DMS153 (cell line): ENCODE data around the gene SNAP29.
"Not testable (repeated sequence)": the region's sequence is repeated elsewhere in the genome, so short reads cannot be mapped to it uniquely, and the experiment has no call there.

Experiments used
- DNase-seq: peaks from one replicate; lab custom pipeline; 2025; lab: John Stamatoyannopoulos, UW

Gene SNAP29

DNA sequence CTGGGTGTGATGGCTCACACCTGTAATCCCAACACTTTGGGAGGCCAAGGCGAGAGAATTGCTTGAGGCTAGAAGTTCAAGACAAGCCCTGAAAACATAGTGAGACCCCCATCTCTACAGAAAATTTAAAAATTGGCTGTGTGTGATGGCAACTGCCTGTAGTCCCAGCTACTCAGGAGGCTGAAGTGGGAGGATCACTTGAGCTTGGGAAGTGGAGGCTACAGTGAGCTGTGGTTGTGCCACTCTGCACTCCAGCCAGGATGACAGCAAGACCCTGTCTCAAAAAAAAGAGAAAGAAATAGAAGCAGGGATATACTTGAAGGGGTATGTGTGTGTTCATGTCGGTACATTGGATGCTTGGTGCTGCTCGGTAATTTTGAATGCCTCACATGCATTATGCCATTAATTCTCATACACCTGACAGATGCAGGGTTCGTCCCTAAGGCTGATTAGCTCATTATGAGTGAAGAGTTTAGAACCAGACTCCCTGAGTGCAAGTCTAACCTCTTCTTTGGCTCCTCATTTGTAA is 72.4 kb downstream of the SNAP29 start:
- DNase-seq: no peak

DNA sequence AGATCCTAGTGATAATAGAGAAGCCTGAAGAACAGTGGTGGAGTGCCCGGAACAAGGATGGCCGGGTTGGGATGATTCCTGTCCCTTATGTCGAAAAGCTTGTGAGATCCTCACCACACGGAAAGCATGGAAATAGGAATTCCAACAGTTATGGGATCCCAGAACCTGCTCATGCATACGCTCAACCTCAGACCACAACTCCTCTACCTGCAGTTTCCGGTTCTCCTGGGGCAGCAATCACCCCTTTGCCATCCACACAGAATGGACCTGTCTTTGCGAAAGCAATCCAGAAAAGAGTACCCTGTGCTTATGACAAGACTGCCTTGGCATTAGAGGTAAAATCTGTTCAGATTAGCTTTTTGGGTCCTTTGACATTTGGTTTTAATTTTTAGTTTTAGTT is 75.1 kb downstream of the SNAP29 start:
- no peak for DNase-seq

DNA sequence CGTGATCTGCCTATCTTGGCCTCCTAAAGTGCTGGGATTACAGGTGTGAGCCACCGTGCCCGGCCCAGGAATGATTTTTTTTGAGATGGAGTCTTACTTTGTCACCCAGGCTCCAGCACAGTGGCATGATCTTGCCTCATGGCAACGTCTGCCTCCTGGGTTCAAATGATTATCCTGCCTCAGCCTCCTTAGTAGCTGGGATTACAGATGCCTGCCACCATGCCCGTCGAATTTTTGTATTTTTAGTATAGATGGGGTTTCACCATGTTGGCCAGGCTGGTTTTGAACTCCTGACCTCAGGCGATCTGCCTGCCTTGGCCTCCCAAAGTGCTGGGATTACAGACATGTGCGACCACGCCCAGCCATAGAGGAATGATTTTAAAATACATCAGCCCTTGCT is 76.2 kb downstream of the SNAP29 start:
- DNase-seq: not testable (repeated sequence)

DNA sequence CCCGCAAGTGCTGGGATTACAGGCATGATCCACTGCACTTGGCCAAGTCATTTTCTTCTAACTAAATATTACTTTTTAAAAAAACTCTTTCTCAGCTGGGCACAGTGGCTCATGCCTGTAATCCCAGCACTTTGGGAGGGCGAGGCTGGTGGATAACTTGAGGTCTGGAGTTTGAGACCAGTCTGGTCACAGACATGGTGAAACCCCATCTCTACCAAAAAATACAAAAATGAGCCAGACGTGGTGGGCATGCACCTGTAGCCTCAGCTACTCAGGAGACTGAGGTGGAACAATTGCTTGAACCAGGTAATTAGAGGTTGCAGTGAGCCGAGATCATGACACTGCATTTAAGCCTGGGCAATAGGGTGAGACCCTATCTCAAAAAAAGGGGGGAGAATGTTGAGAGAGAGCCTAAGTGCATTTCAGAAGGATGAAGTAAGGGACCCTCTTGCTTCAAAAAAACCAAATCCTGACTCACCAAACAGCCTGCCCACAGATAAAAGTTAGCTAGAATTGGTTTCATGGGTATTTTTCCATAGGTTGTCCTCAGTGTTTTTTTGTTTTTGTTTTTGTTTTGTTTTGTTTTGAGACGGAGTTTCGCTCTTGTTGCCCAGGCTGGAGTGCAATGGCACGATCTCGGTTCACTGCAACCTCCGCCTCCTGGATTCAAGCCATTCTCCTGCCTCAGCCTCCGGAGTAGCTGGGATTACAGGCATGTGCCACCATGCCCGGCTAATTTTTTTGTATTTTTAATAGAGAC is 77.2 kb downstream of the SNAP29 start:
- not testable (repeated sequence) for DNase-seq

DNA sequence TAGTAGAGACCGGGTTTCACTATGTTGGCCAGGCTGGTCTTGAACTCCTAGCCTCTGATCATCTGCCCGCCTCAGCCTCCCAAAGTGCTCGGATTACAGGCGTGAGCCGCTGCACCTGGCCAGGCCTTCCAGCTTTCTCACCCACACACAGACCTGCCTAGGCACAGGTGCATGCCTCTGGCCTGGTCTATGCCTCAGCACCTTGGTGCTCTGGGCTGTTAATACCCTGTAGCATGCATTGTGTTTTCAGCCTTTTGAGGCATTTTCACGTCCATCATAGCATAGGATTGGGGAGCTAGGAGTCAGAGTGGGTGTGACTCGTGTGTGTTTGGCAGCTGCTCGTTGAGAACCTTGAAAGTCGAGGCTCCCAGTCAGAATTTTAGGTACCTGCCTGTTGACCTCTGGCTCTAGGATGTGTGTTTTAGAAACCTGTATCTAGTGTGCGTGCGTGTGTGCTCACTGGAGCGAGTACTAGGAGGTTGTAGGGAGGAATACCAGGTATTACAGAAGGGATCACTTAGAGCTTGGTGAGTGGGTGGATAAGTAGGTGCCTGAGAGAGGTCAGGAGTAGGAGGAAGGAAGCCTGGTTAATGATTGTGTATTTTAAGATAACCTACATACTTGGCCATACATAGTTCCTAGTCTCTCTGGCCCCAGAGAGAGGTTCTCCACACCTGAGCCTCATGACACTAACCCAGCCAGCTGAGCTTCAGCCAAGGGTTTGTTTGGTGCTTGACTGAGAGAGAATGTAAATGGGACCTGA is 78.4 kb downstream of the SNAP29 start:
- DNase-seq: no peak

DNA sequence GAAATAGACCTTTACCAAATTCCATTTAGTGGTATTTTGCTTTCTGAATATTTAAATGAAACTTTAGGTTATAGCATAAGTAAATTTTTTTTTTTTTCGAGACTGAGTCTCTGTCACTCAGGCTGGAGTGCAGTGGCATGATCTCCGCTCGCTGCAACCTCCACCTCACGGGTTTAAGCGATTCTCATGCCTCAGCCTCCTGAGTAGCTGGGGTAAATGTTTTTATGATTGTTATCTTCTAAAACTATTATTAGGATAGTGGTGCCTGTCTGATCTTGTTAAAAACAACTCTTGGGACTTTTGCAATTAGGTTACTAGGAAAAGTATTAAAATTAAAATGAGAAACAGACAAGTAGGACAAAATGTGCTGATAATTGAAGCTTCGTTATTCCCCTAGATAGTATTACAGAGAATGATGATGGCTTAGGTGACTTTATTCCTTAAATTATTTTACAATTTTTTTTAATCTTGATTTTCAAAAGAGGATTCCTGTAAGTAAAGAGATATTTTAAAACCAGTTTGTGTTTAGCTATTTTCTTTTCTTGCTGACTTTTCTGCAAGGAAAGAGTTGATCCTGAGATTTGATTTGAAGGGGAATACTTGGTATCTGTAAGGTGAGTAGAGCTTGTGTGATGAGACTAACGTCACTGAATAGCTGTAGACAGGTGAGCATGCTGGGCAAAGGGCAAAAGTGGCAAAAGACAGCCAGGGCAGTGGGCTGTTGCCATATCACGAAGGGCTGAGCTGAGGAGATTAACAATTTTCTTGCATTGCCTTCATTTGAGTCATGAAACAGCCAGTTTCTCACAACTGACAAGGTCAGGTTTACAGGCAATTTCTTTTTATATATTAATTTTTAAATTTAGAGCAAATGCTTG is 79.2 kb downstream of the SNAP29 start:
- DNase-seq: no peak

DNA sequence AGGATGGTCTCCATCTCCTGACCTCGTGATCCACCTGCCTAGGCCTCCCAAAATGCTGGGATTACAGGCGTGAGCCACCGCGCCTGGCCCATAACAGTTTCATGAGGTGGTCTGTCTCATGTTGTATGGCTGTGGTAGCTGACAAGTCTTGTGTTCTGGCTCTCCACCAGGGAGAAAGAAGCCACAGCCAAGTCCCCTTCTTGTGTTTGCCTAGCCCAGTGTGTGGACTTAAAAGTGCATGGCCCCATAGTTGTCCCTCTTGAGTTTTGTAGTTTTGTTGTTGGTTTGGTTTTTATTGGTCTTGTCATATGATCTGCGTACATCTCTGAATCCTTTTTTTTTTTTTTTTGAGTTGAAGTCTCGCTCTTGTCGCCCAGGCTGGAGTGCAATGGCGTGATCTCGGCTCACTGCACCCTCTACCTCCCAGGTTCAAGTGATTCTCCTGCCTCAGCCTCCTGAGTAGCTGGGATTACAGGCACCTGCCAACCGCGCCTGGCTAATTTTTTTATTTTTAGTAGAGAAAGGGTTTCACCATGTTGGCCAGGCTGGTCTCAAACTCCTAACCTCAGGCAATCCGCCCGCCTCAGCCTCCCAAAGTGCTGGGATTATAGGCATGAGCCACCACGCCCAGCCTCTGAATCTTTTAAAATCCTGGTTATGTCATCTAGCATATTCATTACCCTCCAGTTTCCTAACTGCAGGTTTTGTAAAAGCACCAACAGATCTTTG is 80.8 kb downstream of the SNAP29 start:
- not testable (repeated sequence) for DNase-seq

DNA sequence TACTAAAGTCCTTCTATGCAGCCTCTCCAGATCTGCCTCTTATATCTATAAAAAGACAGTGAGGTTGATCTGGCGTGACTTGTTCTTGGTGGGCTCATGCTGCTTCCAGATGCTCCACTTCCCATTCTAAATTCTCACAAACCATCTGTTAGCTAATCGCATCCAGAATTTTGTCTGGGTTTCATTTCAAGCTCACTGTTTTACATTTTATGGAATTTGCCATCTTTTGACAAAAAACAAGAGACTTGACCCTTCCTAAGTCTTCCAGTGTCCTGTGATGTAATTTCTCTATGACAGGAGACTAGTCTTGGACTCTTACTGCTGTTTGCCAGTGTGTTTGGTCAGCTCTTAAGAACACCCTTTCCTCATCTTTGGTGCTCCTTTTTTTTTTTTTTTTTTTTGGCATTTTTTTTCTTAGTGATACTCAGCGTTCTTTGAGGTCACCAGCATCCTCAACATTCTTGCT is 81.4 kb downstream of the SNAP29 start:
- DNase-seq: no peak
